GM04503 (cell line): ENCODE data around the gene AFF1.

Experiments
- DNase-seq: peaks from one replicate; pipeline ENCODE4 v3.0.0-alpha.2; 2012; ENCODE audit warnings: low read depth

AFF1 gene

GRCh38 chr4:86955888-86956451 is 21.2 kb downstream of the AFF1 start:
- no peak for DNase-seq

GRCh38 chr4:86957215-86957614 is 22.4 kb downstream of the AFF1 start:
- no peak for DNase-seq

DNA sequence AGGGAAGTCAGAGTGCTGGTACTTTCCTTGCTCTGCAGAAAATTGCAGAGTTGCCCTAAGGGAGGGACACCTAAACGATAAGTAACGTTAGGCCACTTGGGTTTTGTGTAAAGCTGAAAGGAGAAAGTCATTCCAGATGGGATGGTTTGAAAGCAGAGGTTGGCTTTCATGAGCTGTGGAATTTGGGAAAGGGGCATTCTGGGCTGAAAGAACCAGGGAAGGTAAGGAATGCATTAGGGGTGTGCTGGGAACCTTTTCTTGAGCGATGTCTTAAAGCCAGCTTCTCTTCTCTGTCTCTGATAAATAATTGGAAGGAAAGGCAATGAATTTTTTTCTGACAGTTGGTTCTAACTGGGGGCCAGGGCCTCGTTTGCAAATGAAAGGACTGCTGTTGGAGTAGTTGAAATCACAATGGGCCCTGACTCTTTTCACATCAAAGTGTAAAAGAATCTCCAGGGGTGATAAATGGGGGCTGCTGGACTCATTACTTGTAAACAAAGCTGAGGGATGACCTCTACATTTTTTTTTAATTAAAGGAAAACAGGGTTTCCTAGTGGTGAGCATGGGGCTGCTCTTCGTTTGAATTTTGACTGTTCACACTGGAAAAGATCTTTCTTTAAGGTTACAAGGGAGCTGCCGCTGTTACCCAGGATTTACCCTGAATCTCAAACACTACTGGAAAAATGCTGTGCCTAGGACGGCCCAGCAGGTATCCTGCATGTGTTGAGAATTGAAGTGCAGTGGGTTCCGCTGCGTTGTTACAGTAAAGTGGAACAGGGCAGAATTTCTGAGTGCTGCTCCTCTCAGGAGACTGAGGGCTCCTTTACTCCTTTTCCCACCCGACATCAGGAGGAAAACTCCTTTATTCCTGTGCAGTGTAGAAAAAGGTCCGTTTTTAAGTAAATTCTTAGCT is 25.0 kb downstream of the AFF1 start:
- DNase-seq = no peak

DNA sequence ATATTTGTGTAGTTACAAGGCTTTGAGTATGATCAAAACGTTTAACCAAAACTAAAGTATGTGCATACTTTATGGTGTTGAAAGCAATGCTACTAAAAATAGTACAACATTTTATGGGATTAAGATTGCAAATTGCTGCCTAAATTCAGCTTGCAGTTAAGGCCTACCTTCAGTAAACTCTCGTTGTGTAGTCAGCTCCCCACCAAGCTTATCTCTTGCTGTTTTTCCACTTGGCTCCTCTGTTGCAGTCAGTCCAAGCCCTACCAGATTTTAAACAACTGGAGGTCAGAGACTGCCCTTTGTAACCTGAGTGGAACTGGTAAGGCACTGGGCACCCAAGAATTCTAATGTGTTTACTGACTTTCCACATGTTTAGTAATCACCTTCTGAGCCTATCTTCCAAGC is 25.7 kb downstream of the AFF1 start:
- no peak for DNase-seq

DNA sequence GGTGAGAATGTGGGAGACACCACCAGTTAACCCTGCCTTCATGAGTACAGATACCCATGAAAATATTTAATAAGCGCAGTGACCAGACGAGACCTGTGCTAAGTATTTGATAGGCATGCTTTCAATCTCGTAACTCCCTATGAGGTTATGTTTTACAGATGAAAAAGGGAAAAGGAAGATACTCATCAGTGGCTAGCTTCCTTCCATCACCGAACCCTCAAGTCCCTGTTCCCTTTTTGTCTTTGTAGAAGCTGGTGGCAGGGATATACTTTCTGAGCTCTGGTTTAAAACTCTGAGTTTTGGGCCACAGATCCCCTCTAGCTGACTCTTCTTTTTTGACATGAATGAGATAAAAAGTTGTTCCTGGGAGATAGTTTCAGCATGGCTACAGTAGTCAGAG is 26.3 kb downstream of the AFF1 start:
- no peak for DNase-seq

DNA sequence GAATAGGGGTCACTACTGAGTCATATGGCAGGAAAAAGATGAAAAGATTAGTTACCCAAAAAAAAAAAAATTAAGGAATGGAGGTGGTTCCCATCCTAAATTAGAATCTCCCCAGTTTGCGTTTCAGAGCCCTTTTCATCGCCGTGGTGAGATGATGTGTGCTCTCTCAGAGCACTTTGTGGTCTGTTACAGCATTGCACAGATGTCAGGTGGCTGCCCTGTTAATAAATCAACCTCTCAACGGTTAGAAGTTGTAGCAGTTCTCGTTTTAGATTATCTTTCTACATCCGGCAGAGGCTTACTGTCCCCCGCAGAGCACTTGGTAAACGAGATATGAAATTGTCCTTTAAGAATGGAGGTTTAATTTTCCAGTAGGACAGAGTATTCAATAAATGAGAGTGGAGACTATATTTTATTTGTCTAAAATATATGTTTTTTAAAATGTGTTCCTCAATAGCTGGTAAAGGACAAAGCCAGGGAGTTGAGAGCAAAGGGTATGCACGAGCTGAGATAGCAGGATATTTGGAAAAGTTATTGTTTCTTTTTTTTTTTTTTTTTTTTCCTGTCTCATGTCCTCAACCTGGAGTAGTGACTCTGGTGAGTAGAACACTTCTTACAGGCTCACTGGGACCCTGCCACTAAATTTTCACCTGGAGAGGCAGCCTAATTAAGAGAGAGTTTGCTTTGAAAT is 26.9 kb downstream of the AFF1 start:
- DNase-seq = peak; percentile 36

- DNase-seq = no peak
These were observed 28.9 kb downstream of the AFF1 start for GRCh38 chr4:86963697-86964096.

- no peak for DNase-seq
These were observed 30.5 kb downstream of the AFF1 start for GRCh38 chr4:86965019-86965976.

GRCh38 chr4:86967073-86967472 is 32.3 kb downstream of the AFF1 start:
- DNase-seq = no peak

DNA sequence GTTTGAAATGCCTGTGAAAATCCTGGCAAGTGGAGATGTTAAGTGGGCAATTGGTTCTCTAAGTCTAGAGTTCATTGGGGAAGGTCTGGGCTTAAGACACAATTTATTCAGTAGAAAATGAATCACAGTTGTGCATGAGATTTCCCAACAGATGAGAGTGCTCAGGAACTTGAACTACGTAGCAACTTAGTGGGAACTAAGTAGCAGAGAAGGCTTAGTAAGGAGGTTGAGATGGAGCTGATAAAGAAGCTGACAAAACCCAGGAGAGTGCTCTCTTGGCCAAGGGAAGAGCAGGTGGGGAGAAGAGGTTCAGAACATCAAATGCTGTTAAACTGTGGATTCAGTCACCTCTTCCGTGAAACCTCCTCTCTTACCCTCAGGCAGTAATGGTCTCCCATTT is 33.0 kb downstream of the AFF1 start:
- no peak for DNase-seq

DNA sequence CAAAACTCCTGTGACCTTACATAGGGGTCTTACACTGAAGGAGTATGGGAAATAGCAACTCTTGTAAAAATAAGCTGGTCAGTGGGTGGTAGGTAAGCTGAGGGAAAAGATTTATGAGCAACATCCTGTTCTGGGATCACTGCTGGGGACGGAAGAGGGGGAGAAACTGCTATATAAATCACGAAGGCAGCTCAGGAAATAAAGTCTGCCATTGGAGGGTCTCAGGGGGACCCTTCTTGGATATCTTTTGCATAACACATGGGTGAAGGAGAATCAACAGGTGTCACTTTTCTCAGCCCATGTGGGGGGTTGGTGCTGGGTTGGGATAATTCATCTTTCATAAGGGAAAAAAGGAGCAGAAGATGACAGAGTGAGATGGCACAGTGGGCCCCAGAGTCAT is 33.7 kb downstream of the AFF1 start:
- DNase-seq = no peak

DNA sequence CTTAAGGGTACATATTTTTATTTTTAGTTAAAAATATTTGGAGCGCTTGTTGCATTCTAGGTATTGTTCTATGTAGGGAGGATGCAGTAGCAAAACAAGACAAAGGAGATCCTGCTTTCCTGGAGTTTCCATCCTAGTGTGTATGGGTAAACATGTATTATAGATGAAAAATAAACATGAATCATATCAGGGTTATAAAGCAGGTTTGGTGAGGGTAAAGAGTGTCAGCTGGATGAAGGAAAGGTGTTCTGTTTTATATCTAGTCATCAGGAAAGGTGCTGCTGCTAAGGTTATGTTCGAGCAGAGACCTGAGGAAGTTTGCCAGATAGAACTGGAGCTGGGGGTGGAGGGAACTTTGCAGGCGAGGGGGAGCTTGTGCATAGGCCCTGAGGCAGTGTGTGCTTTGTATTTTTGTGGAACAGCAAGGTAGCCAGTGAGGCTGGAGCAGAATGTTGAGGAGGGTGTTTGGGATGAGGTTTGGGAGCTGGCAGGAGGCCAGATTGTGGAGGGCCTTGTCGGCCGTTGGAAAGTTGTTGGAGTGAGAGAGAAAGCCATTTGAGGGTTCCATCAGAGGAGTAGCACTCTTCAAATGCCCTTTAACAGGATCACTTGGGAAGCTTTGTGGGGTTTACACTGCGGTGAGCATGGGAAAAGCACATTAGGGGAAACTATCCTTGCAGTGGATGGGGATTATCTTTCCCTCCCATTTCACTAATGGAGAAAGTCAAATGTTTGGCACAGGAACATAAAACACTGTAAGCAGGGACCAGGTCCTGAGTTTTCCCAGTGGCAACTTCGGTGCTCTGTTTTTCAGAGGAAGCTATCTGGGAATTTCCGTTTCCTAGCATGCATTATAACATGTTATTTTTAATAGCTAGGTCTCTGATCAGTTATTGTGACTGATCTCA is 35.9 kb downstream of the AFF1 start:
- no peak for DNase-seq

- DNase-seq = no peak
These were observed 36.5 kb downstream of the AFF1 start for GRCh38 chr4:86971355-86971683.

DNA sequence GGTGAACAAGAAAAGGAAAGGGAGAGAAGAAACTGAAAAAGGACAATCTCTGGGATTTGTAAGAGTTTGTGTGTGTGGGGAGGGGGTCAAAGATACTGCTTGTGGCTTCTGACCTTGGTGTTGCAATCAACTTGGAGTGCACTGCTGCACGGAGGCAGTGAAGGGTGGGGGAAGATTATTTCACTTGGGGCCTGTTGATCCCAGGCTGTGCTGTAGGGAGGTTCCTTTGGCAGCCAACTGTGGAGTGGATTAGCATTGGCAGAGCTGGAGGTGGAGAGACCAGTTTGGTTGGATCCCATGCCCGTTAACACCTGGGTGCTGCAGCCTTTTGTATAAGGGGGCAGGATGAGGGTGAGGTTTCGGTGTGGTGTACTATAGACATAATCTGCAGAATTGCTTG is 38.2 kb downstream of the AFF1 start:
- no peak for DNase-seq

GRCh38 chr4:86973668-86974067 is 38.9 kb downstream of the AFF1 start:
- no peak for DNase-seq

- DNase-seq = no peak
These were observed 39.8 kb downstream of the AFF1 start for GRCh38 chr4:86974551-86974994.

- no peak for DNase-seq
These were observed 41.1 kb downstream of the AFF1 start for GRCh38 chr4:86975927-86976326.

- DNase-seq = no peak
These were observed 42.1 kb downstream of the AFF1 start for GRCh38 chr4:86976801-86977485.

GRCh38 chr4:86977621-86978184 is 42.9 kb downstream of the AFF1 start:
- DNase-seq = no peak

DNA sequence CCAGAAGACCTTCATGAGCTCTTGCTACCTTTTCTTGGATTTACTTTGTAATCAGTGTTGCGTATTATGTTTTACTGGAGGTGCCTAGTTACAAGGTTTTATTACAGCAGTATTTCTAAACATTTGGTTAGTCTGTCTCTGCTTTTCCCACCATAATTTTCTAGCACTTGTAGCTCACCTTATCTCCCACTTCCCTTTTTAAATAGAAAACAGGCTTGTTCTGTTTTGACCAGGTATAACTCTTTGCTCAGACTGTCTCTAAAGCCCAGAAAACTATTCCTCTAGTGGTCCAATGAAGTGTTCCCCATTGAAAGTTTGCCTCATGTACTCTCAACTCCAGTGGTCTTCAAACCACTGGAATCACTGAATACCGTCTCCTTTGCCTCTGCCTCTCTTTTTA is 43.9 kb downstream of the AFF1 start:
- DNase-seq = no peak
